Mammary epithelial cell (primary cell): ENCODE measurements around the gene PGM3.

ENCODE experiments used
- CTCF ChIP-seq, 2 donors: IDR thresholded peaks in 1 of 2; conservative IDR thresholded peaks in 1 of 2; 2 replicates each; pipeline ENCODE4 v1.5.1; 2011 to 2012; ENCODE audit warnings: inconsistent platforms in 2 of 2, low read length in 2 of 2, mild to moderate bottlenecking in 2 of 2, control low read depth in 1 of 2, low read depth in 1 of 2; ENCODE audit not compliant: insufficient read depth in 1 of 2; ENCODE audit errors: extremely low read depth in 1 of 2
- EZH2 ChIP-seq: IDR thresholded peaks from 2 replicates; pipeline ENCODE4 v1.6.1; 2012; ENCODE audit warnings: low read length, inconsistent platforms, borderline replicate concordance

- TF ChIP-seq CTCF (conservative IDR thresholded peaks at IDR 0.05 in 1 of 2, IDR thresholded peaks at IDR 0.05 in 1 of 2; ENCODE audit: extremely low read depth in 1 of 2, insufficient read depth in 1 of 2, low read depth in 1 of 2, low read length in 2 of 2) (no peak), EZH2 (no peak)
These were observed 9.8 kb downstream of the PGM3 start for GRCh38 chr6:83183082-83183828.
